ENCODE data around the gene GARIN1A. TPM values are rescaled to one million over a fixed set of nuclear protein-coding genes. Genes with fewer than 3 reads are reported as not detected.

Gene GARIN1A
- total and polyA plus RNA-seq, 8 donors, result 1.1 to 4.1 (median 2.8) TPM

GRCh38 chr7:128708824-128709223 lies 36.7 kb downstream of the GARIN1A start:
- intact Hi-C loops (cut with DNase I), result no loop called here
- TF ChIP-seq CTCF (IDR thresholded peaks at IDR 0.05), result no peak
- Histone ChIP-seq H3K36me3 (no peaks in the 10 kb centered on the region), H3K9me3 (no peaks in the 10 kb centered on the region), H3K4me3 (no peak overlapping the region), H3K27me3 (no peaks in the 10 kb centered on the region), H3K4me1 (no peaks in the 10 kb centered on the region), H3K27ac (no peak overlapping the region)
- no peak for DNase-seq
- no peak for ATAC-seq

- H3K9me3 ChIP-seq, result no peaks in the 10 kb centered on the region
- no peaks in the 10 kb centered on the region for H3K27me3 ChIP-seq
- no peak for TF ChIP-seq CTCF (IDR thresholded peaks at IDR 0.05)
- intact Hi-C loops (cut with DNase I), result no loop called here
- no peak overlapping the region for H3K27ac ChIP-seq
- ATAC-seq, result peak; percentile 24
- H3K36me3 ChIP-seq, result no peaks in the 10 kb centered on the region
- H3K4me1 ChIP-seq, result no peaks in the 10 kb centered on the region
- no peak overlapping the region for H3K4me3 ChIP-seq
- DNase-seq, result peak in 1 of 4 donors; percentile 48
Observed at GRCh38 chr7:128710481-128710880, 38.4 kb downstream of the GARIN1A start.

GRCh38 chr7:128713794-128714193 lies 41.7 kb downstream of the GARIN1A start:
- H3K4me1 ChIP-seq, result no peaks in the 10 kb centered on the region
- H3K27me3 ChIP-seq, result no peaks in the 10 kb centered on the region
- no peak overlapping the region for H3K4me3 ChIP-seq
- H3K36me3 ChIP-seq, result no peaks in the 10 kb centered on the region
- no peak overlapping the region for H3K27ac ChIP-seq
- ATAC-seq (no peak), DNase-seq (no peak)
- intact Hi-C loops (cut with DNase I), result no loop called here
- no peak for TF ChIP-seq CTCF (IDR thresholded peaks at IDR 0.05)
- H3K9me3 ChIP-seq, result no peaks in the 10 kb centered on the region

- Histone ChIP-seq H3K27me3 (no peaks in the 10 kb centered on the region), H3K9me3 (no peaks in the 10 kb centered on the region), H3K4me3 (no peak overlapping the region), H3K4me1 (no peaks in the 10 kb centered on the region), H3K27ac (no peak overlapping the region), H3K36me3 (no peaks in the 10 kb centered on the region)
- DNase-seq, result peak in 1 of 4 donors; percentile 6
- no peak for ATAC-seq
- intact Hi-C loops (cut with DNase I), result no loop called here
- no peak for TF ChIP-seq CTCF (IDR thresholded peaks at IDR 0.05)
Observed at GRCh38 chr7:128714701-128715495, 42.8 kb downstream of the GARIN1A start.

- Histone ChIP-seq H3K36me3 (no peaks in the 10 kb centered on the region), H3K27ac (no peak overlapping the region), H3K4me3 (no peak overlapping the region), H3K9me3 (no peaks in the 10 kb centered on the region), H3K27me3 (no peaks in the 10 kb centered on the region), H3K4me1 (no peaks in the 10 kb centered on the region)
- no peak for TF ChIP-seq CTCF (IDR thresholded peaks at IDR 0.05)
- no peak for ATAC-seq
- DNase-seq, result no peak
- intact Hi-C loops (cut with DNase I), result no loop called here
Observed at GRCh38 chr7:128718967-128719642, 47.0 kb downstream of the GARIN1A start.
